HCT116 (cell line): ENCODE results near the gene TNRC6A. TPM values are rescaled to one million over a fixed set of nuclear protein-coding genes. Genes with fewer than 3 reads are reported as not detected.
"Not testable (repeated sequence)": the region's sequence is repeated elsewhere in the genome, so short reads cannot be mapped to it uniquely, and the experiment has no call there.

ENCODE experiments used
- ATAC-seq: fragments of 200-7000 bp; cut with Tn5 transposase; 2 replicates; pipeline ENCODE4 v1.9.1; 2020; ENCODE audit warnings: mild to moderate bottlenecking, moderate library complexity
- BruUV-seq: library from RNA; stranded (reverse); fragments of 400-500 nt; replicated peaks from 2 replicates; lab custom pipeline; 2021; lab: Mats Ljungman, UMichigan
- CTCF ChIA-PET: fragments of 300-600 bp; sonication (Branson Sonifier 250); formaldehyde crosslinking; loops from one replicate; lab custom pipeline; 2021; ENCODE audit warnings: antibody characterized with exemption; lab: Charles Lee
- POLR2A ChIA-PET: fragments of 300-600, 350-600 bp; sonication (Branson Sonifier 250); formaldehyde crosslinking; loops from one replicate; lab custom pipeline; 2021; ENCODE audit warnings: antibody characterized with exemption; lab: Charles Lee
- RAD21 ChIA-PET, 2 experiments: fragments of 300-600 bp; sonication (Branson Sonifier 250); formaldehyde crosslinking; loops; one replicate each; lab custom pipeline; 2023; ENCODE audit warnings: low total read pairs in 2 of 2; ENCODE audit not compliant: uncharacterized antibody in 2 of 2, unreplicated experiment in 2 of 2, low non-redundant PET in 1 of 2; lab: Charles Lee
- DNase-seq: peaks from one replicate; pipeline ENCODE4 v3.0.0-alpha.2; 2010; ENCODE audit warnings: low read depth, low spot score
- H2AFZ ChIP-seq: fragments of 200-600 bp; shearing (Covaris generic), sonication (generic); 2 replicates; pipeline ENCODE4 v1.6.1; 2017; ENCODE audit warnings: low read depth, mixed run types, mixed read lengths, antibody characterized with exemption, low read length; ENCODE audit not compliant: poor library complexity, severe bottlenecking
- H3K27ac ChIP-seq: 2 replicates; pipeline ENCODE4 v1.5.1; 2012; ENCODE audit warnings: low read depth, low read length
- H3K27me3 ChIP-seq: fragments of 200-600 bp; sonication (generic); 2 replicates; pipeline ENCODE4 v1.6.1; 2016; ENCODE audit warnings: mixed run types, low read length, mixed read lengths; ENCODE audit not compliant: insufficient read depth
- H3K36me3 ChIP-seq, 2 experiments: fragments of 200-500 bp in 1 of 2; fragments of 200-600 bp in 1 of 2; sonication (Bioruptor generic) in 1 of 2; sonication (generic) in 1 of 2; 2 replicates each; pipeline versions ENCODE4 v1.5.1 to v1.6.1; 2014 to 2016; ENCODE audit warnings: low read length in 2 of 2, inconsistent platforms in 1 of 2, mixed read lengths in 1 of 2, mixed run types in 1 of 2; ENCODE audit not compliant: insufficient read depth in 2 of 2, control insufficient read depth in 1 of 2
- H3K4me1 ChIP-seq, 2 experiments: fragments of 200-600 bp in 1 of 2; sonication (generic) in 1 of 2; 2 replicates each; pipeline versions ENCODE4 v1.5.1 to v1.6.1; 2012 to 2017; ENCODE audit warnings: low read length in 2 of 2, inconsistent platforms in 1 of 2, mild to moderate bottlenecking in 1 of 2, mixed read lengths in 1 of 2, mixed run types in 1 of 2, moderate library complexity in 1 of 2; ENCODE audit not compliant: insufficient read depth in 2 of 2, control insufficient read depth in 1 of 2
- H3K4me2 ChIP-seq: fragments of 200-600 bp; sonication (generic); 2 replicates; pipeline ENCODE4 v1.6.1; 2017; ENCODE audit warnings: mixed run types, low read length, mixed read lengths
- H3K4me3 ChIP-seq, 2 experiments: fragments of 200-600 bp in 1 of 2; sonication (generic) in 1 of 2; replicated peaks in 1 of 2; 2 replicates each; pipeline ENCODE4 v1.5.1; 2011 to 2016; ENCODE audit warnings: low read length in 2 of 2, control low read depth in 1 of 2, low read depth in 1 of 2, mild to moderate bottlenecking in 1 of 2, mixed read lengths in 1 of 2, mixed run types in 1 of 2
- H3K79me2 ChIP-seq: fragments of 200-600 bp; sonication (generic); 2 replicates; pipeline ENCODE4 v1.6.1; 2017; ENCODE audit warnings: mild to moderate bottlenecking, mixed run types, low read length, moderate library complexity, mixed read lengths; ENCODE audit not compliant: insufficient read depth
- H3K9ac ChIP-seq: fragments of 200-600 bp; sonication (generic); 2 replicates; pipeline ENCODE4 v1.6.1; 2016; ENCODE audit warnings: low read length, mixed read lengths
- H3K9me2 ChIP-seq: fragments of 200-600 bp; sonication (generic), shearing (Covaris generic); 2 replicates; pipeline ENCODE4 v1.6.1; 2017; ENCODE audit warnings: mixed run types, mild to moderate bottlenecking, moderate library complexity; ENCODE audit not compliant: insufficient read depth
- H3K9me3 ChIP-seq, 2 experiments: fragments of 200-500 bp in 1 of 2; fragments of 200-600 bp in 1 of 2; sonication (Bioruptor generic) in 1 of 2; sonication (generic) in 1 of 2; 2 replicates each; pipeline ENCODE4 v1.6.1; 2014 to 2017; ENCODE audit warnings: low read length in 2 of 2, mixed read lengths in 2 of 2, inconsistent platforms in 1 of 2, low read depth in 1 of 2, mild to moderate bottlenecking in 1 of 2, mixed run types in 1 of 2, moderate library complexity in 1 of 2; ENCODE audit not compliant: control insufficient read depth in 1 of 2, insufficient read depth in 1 of 2
- H4K20me1 ChIP-seq: fragments of 200-600 bp; sonication (generic), shearing (Covaris generic); 2 replicates; pipeline ENCODE4 v1.6.1; 2017; ENCODE audit warnings: mixed run types, mild to moderate bottlenecking, moderate library complexity; ENCODE audit not compliant: insufficient read depth
- ATF3 ChIP-seq: IDR thresholded peaks from 2 replicates; pipeline ENCODE4 v1.6.1; 2012
- CBX3 ChIP-seq: IDR thresholded peaks from 2 replicates; pipeline ENCODE4 v1.6.1; 2012; ENCODE audit warnings: low read depth
- CTCF ChIP-seq, 3 experiments: fragments of 200-600 bp in 1 of 3; sonication (generic) in 1 of 3; IDR thresholded peaks in 2 of 3; conservative IDR thresholded peaks in 1 of 3; 2 replicates each; pipeline ENCODE4 v1.5.1; 2012 to 2017; ENCODE audit warnings: low read depth in 2 of 3, low read length in 2 of 3, antibody characterized with exemption in 1 of 3, borderline replicate concordance in 1 of 3, control low read depth in 1 of 3, mild to moderate bottlenecking in 1 of 3, mixed read lengths in 1 of 3, mixed run types in 1 of 3, moderate library complexity in 1 of 3; ENCODE audit not compliant: insufficient read depth in 1 of 3
- FOSL1 ChIP-seq: IDR thresholded peaks from 2 replicates; pipeline ENCODE4 v1.6.1; 2012; ENCODE audit warnings: low read depth
- JUND ChIP-seq: IDR thresholded peaks from 2 replicates; pipeline ENCODE4 v1.6.1; 2012
- MAX ChIP-seq: IDR thresholded peaks from 2 replicates; pipeline ENCODE4 v1.6.1; 2012
- RAD21 ChIP-seq: IDR thresholded peaks from 2 replicates; pipeline ENCODE4 v1.6.1; 2012; ENCODE audit warnings: low read depth, mild to moderate bottlenecking
- REST ChIP-seq: IDR thresholded peaks from 2 replicates; pipeline ENCODE4 v1.6.1; 2012; ENCODE audit warnings: low read depth
- SRF ChIP-seq: IDR thresholded peaks from 2 replicates; pipeline ENCODE4 v1.6.1; 2012; ENCODE audit warnings: low read depth
- TCF7L2 ChIP-seq: IDR thresholded peaks from 2 replicates; pipeline ENCODE4 v1.7.0; 2011; ENCODE audit warnings: borderline replicate concordance, inconsistent platforms; ENCODE audit not compliant: insufficient read depth, insufficient read length; ENCODE audit errors: extremely low read depth
- ZFX ChIP-seq: fragments of 450-650 bp; IDR thresholded peaks from 2 replicates; pipeline ENCODE4 v1.6.1; 2017
- intact Hi-C: fragments of 100-400 bp; cut with micrococcal nuclease; formaldehyde crosslinking; loops from 2 replicates; pipeline ENCODE4 v1.10.0; 2022
- total RNA-seq: library from RNA; stranded (reverse); gene quantifications from one replicate; pipeline ENCODE4 v1.2.1, GENCODE V29; 2021; ENCODE audit not compliant: unreplicated experiment

TNRC6A gene
- total RNA-seq, 1 experiment from 2014 or later = 37.0 TPM

- no peak for TF ChIP-seq RAD21
These were observed 111.8 kb downstream of the TNRC6A start (continued) for GRCh38 chr16:24841291-24841690.

- H3K79me2 ChIP-seq = no peaks in the 10 kb centered on the region
- H3K9me3 ChIP-seq = no peaks in the 10 kb centered on the region
- peak; percentile 34; the same call in 1 of the 2 replicates for TF ChIP-seq ZFX
- TF ChIP-seq CTCF (IDR thresholded peaks at IDR 0.05 in 2 of 3, conservative IDR thresholded peaks at IDR 0.05 in 1 of 3; ENCODE audit: borderline replicate concordance in 1 of 3, insufficient read depth in 1 of 3, low read depth in 2 of 3, low read length in 2 of 3) = no peak
- TF ChIP-seq CBX3 = peak; percentile 22; the same call in 1 of the 2 replicates
- no peak for TF ChIP-seq REST
- TF ChIP-seq TCF7L2 = no peak
- no peak for TF ChIP-seq ATF3
- TF ChIP-seq SRF = no peak
- TF ChIP-seq FOSL1 = peak; percentile 59
- TF ChIP-seq MAX = peak; percentile 58; the same call in 1 of the 2 replicates
- TF ChIP-seq JUND = peak; percentile 63
- H2AFZ ChIP-seq = peak overlapping the region; percentile 55
- peak overlapping the region; percentile 63 for H3K4me2 ChIP-seq
- no peaks in the 10 kb centered on the region for H4K20me1 ChIP-seq
- peak overlapping the region in 1 of 2 experiments; percentile 1; a peak in 1 of 4 replicates for H3K4me3 ChIP-seq
- no peaks in the 10 kb centered on the region for H3K27me3 ChIP-seq
- intact Hi-C loops = no loop called here
- ATAC-seq (peak; percentile 82), DNase-seq (peak; percentile 42)
- no peaks in the 10 kb centered on the region for H3K9me2 ChIP-seq
- no peaks in the 10 kb centered on the region for H3K36me3 ChIP-seq
- H3K9ac ChIP-seq = peak overlapping the region; percentile 42
- peak overlapping the region; percentile 20 for H3K27ac ChIP-seq
- RAD21 ChIA-PET = no interaction called here
- CTCF ChIA-PET = no interaction called here
- no TSS peak for BruUV-seq
- POLR2A ChIA-PET = no interaction called here
- H3K4me1 ChIP-seq = peaks cover 16 to 41% of the 10 kb centered on the region in 2 experiments
These were observed 114.9 kb downstream of the TNRC6A start for GRCh38 chr16:24844101-24845030.

DNA sequence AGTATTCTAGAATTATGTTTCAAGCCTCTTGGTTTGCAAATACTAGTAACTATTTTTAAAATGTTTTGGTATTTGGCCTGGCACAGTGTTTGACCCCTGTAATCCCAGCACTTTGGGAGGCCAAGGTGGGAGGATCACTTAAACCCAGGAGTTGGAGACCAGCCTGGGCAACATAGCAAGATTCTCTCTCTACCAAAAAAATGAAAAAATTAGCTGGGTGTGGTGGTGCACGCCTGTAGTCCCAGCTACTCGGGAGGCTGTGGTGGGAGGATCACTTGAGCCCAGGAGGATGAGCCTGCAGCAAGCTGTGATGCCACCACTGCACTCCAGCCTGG lies 115.5 kb downstream of the TNRC6A start:
- Histone ChIP-seq H3K9ac (peak overlapping the region; percentile 42; the same call in 1 of the 2 replicates), H3K27ac (peak overlapping the region; percentile 20; the same call in 1 of the 2 replicates), H3K4me2 (peak overlapping the region; percentile 63), H3K4me1 (peaks cover 16 to 40% of the 10 kb centered on the region in 2 experiments)
- BruUV-seq, H3K79me2 ChIP-seq, RAD21 ChIA-PET, CTCF ChIA-PET, H3K4me3 ChIP-seq, POLR2A ChIA-PET, H3K27me3 ChIP-seq, DNase-seq, H3K9me3 ChIP-seq, intact Hi-C loops, H3K9me2 ChIP-seq, H4K20me1 ChIP-seq, H3K36me3 ChIP-seq, H2AFZ ChIP-seq, ATAC-seq: not testable (repeated sequence)
